VCaP (cell line): ENCODE measurements around the gene NR3C1.

Source experiments
- H3K27ac ChIP-seq: fragments of 450-650 bp; 2 replicates; pipeline ENCODE4 v1.5.1; 2017
- TF ChIP-seq, protein P1 (sequence below): fragments of 450-650 bp; conservative IDR thresholded peaks from 2 replicates; pipeline ENCODE4 v1.5.1; 2017; ENCODE audit warnings: mild to moderate bottlenecking, moderate library complexity

NR3C1 gene

GRCh38 chr5:143271431-143271830, 132.1 kb downstream of the NR3C1 start:
- H3K27ac ChIP-seq: no peak overlapping the region
- TF ChIP-seq, protein P1, sequence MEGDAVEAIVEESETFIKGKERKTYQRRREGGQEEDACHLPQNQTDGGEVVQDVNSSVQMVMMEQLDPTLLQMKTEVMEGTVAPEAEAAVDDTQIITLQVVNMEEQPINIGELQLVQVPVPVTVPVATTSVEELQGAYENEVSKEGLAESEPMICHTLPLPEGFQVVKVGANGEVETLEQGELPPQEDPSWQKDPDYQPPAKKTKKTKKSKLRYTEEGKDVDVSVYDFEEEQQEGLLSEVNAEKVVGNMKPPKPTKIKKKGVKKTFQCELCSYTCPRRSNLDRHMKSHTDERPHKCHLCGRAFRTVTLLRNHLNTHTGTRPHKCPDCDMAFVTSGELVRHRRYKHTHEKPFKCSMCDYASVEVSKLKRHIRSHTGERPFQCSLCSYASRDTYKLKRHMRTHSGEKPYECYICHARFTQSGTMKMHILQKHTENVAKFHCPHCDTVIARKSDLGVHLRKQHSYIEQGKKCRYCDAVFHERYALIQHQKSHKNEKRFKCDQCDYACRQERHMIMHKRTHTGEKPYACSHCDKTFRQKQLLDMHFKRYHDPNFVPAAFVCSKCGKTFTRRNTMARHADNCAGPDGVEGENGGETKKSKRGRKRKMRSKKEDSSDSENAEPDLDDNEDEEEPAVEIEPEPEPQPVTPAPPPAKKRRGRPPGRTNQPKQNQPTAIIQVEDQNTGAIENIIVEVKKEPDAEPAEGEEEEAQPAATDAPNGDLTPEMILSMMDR: no peak

DNA sequence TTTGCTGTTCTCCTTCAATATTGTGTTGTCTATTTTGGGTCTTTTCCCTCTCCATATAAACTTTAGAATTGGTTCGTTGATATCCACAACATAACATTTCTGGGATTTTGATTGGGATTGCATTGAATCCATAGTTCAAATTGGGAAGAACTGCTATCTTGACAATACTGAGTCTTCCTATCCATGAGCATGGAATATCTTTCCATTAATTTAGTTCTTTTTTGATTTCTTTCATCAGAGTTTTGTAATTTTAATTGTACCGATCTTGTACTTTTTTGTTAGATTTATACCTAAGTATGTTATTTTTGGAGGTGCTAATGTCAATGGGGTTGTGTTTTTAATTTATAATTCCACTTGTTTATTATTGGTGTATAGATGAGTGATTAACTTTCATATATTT, 135.1 kb downstream of the NR3C1 start:
- TF ChIP-seq, protein P1: no peak
- no peak overlapping the region for H3K27ac ChIP-seq

GRCh38 chr5:143267186-143267585, 136.3 kb downstream of the NR3C1 start:
- TF ChIP-seq, protein P1: no peak
- no peak overlapping the region for H3K27ac ChIP-seq

DNA sequence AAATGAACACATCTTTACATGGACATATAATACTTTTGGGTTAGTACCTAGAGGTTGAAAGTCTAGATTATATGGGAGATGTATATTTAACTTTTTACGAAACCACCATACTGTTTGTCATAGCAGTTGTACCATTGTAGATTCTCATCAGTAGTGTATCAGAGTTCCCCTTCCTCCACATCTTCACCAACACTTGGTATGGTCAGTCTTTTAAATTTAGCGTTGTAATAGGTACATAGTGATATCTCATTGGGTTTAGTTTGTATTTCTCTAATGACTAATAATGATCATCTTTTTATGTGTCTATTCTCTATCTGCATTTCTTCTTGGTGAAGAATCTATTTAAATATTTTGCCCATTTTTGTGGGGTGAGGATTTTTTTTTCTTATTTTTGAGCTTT, 137.5 kb downstream of the NR3C1 start:
- TF ChIP-seq, protein P1: no peak
- H3K27ac ChIP-seq: no peak overlapping the region

DNA sequence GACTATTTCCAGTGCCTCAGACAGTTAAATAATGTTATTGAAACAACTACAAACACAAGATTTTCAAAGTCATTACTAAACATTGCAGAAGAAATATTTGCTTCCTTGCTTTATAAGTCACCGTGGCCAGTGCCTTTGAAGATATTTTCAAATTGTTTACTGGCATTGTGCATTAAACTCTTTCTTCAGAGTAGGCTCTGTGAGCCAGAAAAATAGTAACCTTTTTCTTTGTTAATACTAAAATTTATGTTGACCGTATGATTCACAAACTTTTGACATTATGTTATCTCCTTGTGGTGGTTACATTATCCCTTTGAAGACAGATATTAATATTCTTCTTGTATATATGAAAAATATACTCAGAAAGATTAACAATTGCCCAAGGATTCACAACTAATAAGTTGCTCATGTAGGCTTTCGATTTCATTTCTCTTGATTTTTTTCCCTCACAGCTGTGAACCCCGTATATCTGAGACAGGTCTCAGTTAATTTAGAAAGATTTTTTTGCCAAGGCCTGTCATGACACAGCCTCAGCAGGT, 140.1 kb downstream of the NR3C1 start:
- TF ChIP-seq, protein P1: no peak
- no peak overlapping the region for H3K27ac ChIP-seq

- H3K27ac ChIP-seq: no peak overlapping the region
- TF ChIP-seq, protein P1: no peak
These were observed 140.9 kb downstream of the NR3C1 start for GRCh38 chr5:143262393-143263174.

DNA sequence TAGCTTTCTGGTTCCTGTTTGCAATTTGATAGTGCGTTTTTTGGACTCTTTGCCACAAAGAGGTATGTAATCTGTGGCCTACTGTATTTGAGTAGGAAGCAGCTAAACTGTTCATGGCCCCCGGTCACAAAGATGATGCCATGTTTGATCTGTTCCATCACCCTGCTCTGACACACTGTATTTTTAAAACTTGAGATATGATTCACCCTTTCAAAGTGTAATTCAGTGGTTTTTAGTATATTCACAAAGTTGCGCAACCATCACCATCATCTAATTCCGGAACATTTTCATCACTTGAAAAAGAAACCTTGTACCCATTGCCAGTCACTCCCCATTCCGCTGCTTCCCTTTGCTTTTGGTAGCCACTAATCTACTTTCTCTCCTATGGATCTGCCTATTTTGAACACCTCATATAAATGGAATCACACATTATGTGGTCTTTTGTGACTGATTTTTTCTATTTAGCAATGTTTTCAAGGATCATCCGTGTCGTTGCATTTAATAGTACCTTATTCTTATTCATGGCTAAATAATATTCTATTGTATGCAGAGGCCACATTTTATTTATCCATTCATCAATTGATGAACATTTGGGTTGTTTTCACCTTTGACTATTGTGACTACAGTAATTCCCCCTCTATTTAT, 141.6 kb downstream of the NR3C1 start:
- no peak overlapping the region for H3K27ac ChIP-seq
- TF ChIP-seq, protein P1: no peak
